ENCODE measurements around the gene KRTAP19-6.

GRCh38 chr21:30563072-30563471 is 21.4 kb upstream of the KRTAP19-6 start:
- no peak for TF ChIP-seq POLR2AphosphoS5 (IDR thresholded peaks at IDR 0.05; ENCODE audit: low read depth, low read length)
- TF ChIP-seq TAF1 (IDR thresholded peaks at IDR 0.05; ENCODE audit: low read depth, low read length) = no peak
- TF ChIP-seq POLR2A (IDR thresholded peaks at IDR 0.05; ENCODE audit: low read depth, low read length) = no peak
